ENCODE results near the gene PDE4B.

- TF ChIP-seq CTCF (IDR thresholded peaks at IDR 0.05) = no peak
- TF ChIP-seq POLR2A (IDR thresholded peaks at IDR 0.05; ENCODE audit: low read depth) = no peak
These were observed 601.9 kb downstream of the PDE4B start for GRCh38 chr1:66394603-66395002.

Measured in esophagus muscularis mucosa (tissue), 3 donors.